Transverse colon (tissue), 4 donors: ENCODE data around the gene PRKG1. TPM values are rescaled to one million over a fixed set of nuclear protein-coding genes. Genes with fewer than 3 reads are reported as not detected.

Experiments used
- DNase-seq: peaks from one replicate; pipeline ENCODE4 v3.0.0-alpha.2; 2019
- H3K27ac ChIP-seq, 4 donors: fragments of 200-600 bp; sonication (generic); 2 replicates each; pipeline ENCODE4 v1.5.1; 2016 to 2018; ENCODE audit warnings: inconsistent platforms in 4 of 4
- H3K27me3 ChIP-seq: fragments of 200-600 bp; sonication (generic); 2 replicates; pipeline ENCODE4 v1.5.1; 2017; ENCODE audit warnings: inconsistent platforms
- H3K36me3 ChIP-seq, 4 donors: fragments of 200-600 bp; sonication (generic); 2 replicates each; pipeline ENCODE4 v1.5.1; 2017 to 2019; ENCODE audit warnings: inconsistent platforms in 4 of 4
- H3K4me1 ChIP-seq, 4 donors: fragments of 200-600 bp; sonication (generic); 2 replicates each; pipeline ENCODE4 v1.5.1; 2017 to 2020; ENCODE audit warnings: inconsistent platforms in 4 of 4
- H3K4me3 ChIP-seq, 4 donors: fragments of 200-600 bp; sonication (generic); 1 replicate in 1 of 4; 2 replicates in 3 of 4; pipeline versions ENCODE4 v1.5.1 to v1.6.1; 2017 to 2019; ENCODE audit warnings: inconsistent platforms in 4 of 4
- H3K9me3 ChIP-seq, 2 donors: fragments of 200-600 bp; sonication (generic); 2 replicates each; pipeline ENCODE4 v1.5.1; 2017 to 2019; ENCODE audit warnings: inconsistent platforms in 2 of 2
- CTCF ChIP-seq, 5 experiments: fragments of 200-600 bp in 3 of 5; fragments of 450-650 bp in 2 of 5; sonication (generic) in 3 of 5; IDR thresholded peaks; 1 replicate in 2 of 5; 2 replicates in 3 of 5; pipeline ENCODE4 v1.5.1; 2016 to 2017; ENCODE audit warnings: antibody characterized with exemption in 5 of 5, inconsistent platforms in 3 of 5, mild to moderate bottlenecking in 2 of 5, moderate library complexity in 1 of 5
- EP300 ChIP-seq: sonication (generic); formaldehyde crosslinking; IDR thresholded peaks from one replicate; pipeline ENCODE4 v1.6.1; 2017; ENCODE audit warnings: antibody characterized with exemption, low read depth
- POLR2A ChIP-seq: fragments of 450-650 bp; IDR thresholded peaks from one replicate; pipeline ENCODE4 v1.6.1; 2016; ENCODE audit warnings: antibody characterized with exemption, mild to moderate bottlenecking, moderate library complexity
- POLR2AphosphoS5 ChIP-seq, 3 donors: sonication (generic); formaldehyde crosslinking; IDR thresholded peaks; one replicate each; pipeline ENCODE4 v1.6.1; 2016; ENCODE audit warnings: antibody characterized with exemption in 3 of 3
- WGBS, 2 donors: methylation state at CpG; one replicate each; pipeline ENCODE4 v1.1.5; 2018; ENCODE audit warnings: low coverage in 1 of 2; 5-methylcytosine and 5-hydroxymethylcytosine counted together
- in situ Hi-C, 4 donors: fragments of 200-750 bp; cut with MboI; loops; one replicate each; pipeline versions ENCODE4 v1.15.0 to v1.15.1; 2017; ENCODE audit warnings: low sequenced_read_pairs in 3 of 4, low pct_ligation_motif_present in 1 of 4, low pct_unique_long_range_greater_than_20kb in 1 of 4
- intact Hi-C: fragments of 100-400 bp; cut with DNase I; formaldehyde crosslinking; loops from one replicate; pipeline ENCODE4 v1.15.1; 2023; ENCODE audit warnings: low total_unique reads
- total RNA-seq, 4 donors: library from RNA; depleted of rRNA; stranded (reverse); fragments of >200 nt; gene quantifications; one replicate each; pipeline ENCODE4 v1.1.0, GENCODE V29; 2016

Gene PRKG1
- total RNA-seq, 4 donors from 2014 or later: 17.6 to 30.6 (median 26.9) TPM

GRCh38 chr10:51834548-51834947 is 760.3 kb downstream of the PRKG1 start:
- H3K4me1 ChIP-seq: no peaks in the 10 kb centered on the region
- 91 to 100% methylated on average over 1 of the region's 1 CpG for WGBS, 2 donors
- H3K27me3 ChIP-seq: no peaks in the 10 kb centered on the region
- H3K27ac ChIP-seq: no peak overlapping the region
- intact Hi-C loops: no loop called here
- H3K36me3 ChIP-seq: no peaks in the 10 kb centered on the region
- no peak overlapping the region for H3K4me3 ChIP-seq
- in situ Hi-C loops: no loop called here
- peaks cover 0 to 3% of the 10 kb centered on the region in 2 donors for H3K9me3 ChIP-seq
- no peak for DNase-seq
- TF ChIP-seq CTCF (IDR thresholded peaks at IDR 0.05) (no peak), EP300 (no peak), POLR2A (no peak), POLR2AphosphoS5 (IDR thresholded peaks at IDR 0.05) (no peak)

- H3K27me3 ChIP-seq: no peaks in the 10 kb centered on the region
- H3K36me3 ChIP-seq: no peaks in the 10 kb centered on the region
- in situ Hi-C loops: no loop called here
- H3K9me3 ChIP-seq: peaks cover 0 to 3% of the 10 kb centered on the region in 2 donors
- no peak overlapping the region for H3K27ac ChIP-seq
- no peak overlapping the region for H3K4me3 ChIP-seq
- intact Hi-C loops: no loop called here
- no peak for DNase-seq
- 66 to 68% methylated on average over 3 of the region's 3 CpGs for WGBS, 2 donors
- TF ChIP-seq POLR2A: no peak
- TF ChIP-seq CTCF (IDR thresholded peaks at IDR 0.05): no peak
- TF ChIP-seq EP300: no peak
- TF ChIP-seq POLR2AphosphoS5 (IDR thresholded peaks at IDR 0.05): no peak
- no peaks in the 10 kb centered on the region for H3K4me1 ChIP-seq
Measured at GRCh38 chr10:51838471-51838870, 764.2 kb downstream of the PRKG1 start.

- Histone ChIP-seq H3K27ac (no peak overlapping the region), H3K36me3 (no peaks in the 10 kb centered on the region), H3K4me3 (no peak overlapping the region), H3K4me1 (no peaks in the 10 kb centered on the region), H3K9me3 (no peaks in the 10 kb centered on the region), H3K27me3 (no peaks in the 10 kb centered on the region)
- TF ChIP-seq CTCF (IDR thresholded peaks at IDR 0.05): no peak
- TF ChIP-seq POLR2AphosphoS5 (IDR thresholded peaks at IDR 0.05): no peak
- no peak for TF ChIP-seq EP300
- TF ChIP-seq POLR2A: no peak
- DNase-seq: no peak
- in situ Hi-C loops (no loop called here), intact Hi-C loops (no loop called here)
- 78 to 80% methylated on average over 2 of the region's 2 CpGs for WGBS, 2 donors
Measured at GRCh38 chr10:51843966-51844365, 769.7 kb downstream of the PRKG1 start.

- TF ChIP-seq EP300: no peak
- no peak for TF ChIP-seq POLR2A
- TF ChIP-seq CTCF (IDR thresholded peaks at IDR 0.05): no peak
- no peak for TF ChIP-seq POLR2AphosphoS5 (IDR thresholded peaks at IDR 0.05)
- Histone ChIP-seq H3K4me3 (no peak overlapping the region), H3K27ac (no peak overlapping the region), H3K36me3 (no peaks in the 10 kb centered on the region), H3K9me3 (peaks cover 0 to 3% of the 10 kb centered on the region in 2 donors), H3K4me1 (no peaks in the 10 kb centered on the region), H3K27me3 (no peaks in the 10 kb centered on the region)
- in situ Hi-C loops (no loop called here), intact Hi-C loops (no loop called here)
- WGBS, 2 donors: 38 to 54% methylated on average over 2 of the region's 2 CpGs
- no peak for DNase-seq
Measured at GRCh38 chr10:51846856-51847506, 772.7 kb downstream of the PRKG1 start.
